Activated CD4-positive, alpha-beta T cell treated with anti-CD3 and anti-CD28 coated beads for 4 hours (primary cell): ENCODE data around the gene CLDND1.
"Not testable (repeated sequence)": the region's sequence is repeated elsewhere in the genome, so short reads cannot be mapped to it uniquely, and the experiment has no call there.

Experiments used
- DNase-seq, 2 donors: peaks; one replicate each; pipeline ENCODE4 v3.0.0-alpha.2; 2020

CLDND1 gene

DNA sequence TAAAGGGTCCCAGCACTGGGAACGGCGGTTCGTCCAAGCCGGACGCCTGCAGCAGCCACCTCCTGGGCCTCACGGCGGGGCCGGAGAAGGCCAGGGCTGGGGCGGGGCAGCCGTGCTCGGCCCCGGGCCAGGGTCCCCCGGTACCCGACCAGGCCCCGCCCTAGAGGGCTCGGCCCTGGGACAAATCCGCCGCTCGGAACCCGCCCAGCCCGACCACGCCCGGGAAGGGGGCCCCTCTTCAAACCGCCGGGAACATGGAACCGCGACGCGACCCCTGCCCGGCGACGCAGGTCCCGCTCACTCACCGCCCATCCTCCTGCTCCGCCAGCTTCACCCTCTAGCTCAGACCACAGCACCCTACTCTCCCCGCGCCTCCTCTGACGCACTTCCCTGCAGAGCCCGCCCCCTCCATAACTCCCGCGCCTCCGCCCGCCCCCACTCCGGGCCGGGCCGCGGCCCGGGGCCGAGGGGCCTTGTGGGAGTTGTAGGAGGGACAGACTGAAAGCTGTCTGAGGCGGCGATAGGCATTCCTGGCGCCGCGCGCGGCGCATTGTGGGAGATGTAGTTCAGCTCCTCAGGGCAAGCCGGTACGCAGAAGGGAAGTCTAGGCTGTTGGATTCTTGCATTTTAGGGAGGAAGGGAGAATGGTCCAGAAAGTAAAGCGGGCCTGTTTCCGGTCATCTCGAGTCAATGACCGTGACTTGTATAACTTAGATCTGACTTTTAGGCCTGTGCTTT, at the start of gene CLDND1:
Gene CLDND1 (minus strand): TSS at position 359 of the 738 bp plus-strand sequence. CDS start 1,478 bp downstream, outside the sequence.
- DNase-seq, result peak; percentile 93 to 95

- DNase-seq, result no peak
Measured at GRCh38 chr3:98568402-98568801, 45.7 kb upstream of the CLDND1 start.

DNA sequence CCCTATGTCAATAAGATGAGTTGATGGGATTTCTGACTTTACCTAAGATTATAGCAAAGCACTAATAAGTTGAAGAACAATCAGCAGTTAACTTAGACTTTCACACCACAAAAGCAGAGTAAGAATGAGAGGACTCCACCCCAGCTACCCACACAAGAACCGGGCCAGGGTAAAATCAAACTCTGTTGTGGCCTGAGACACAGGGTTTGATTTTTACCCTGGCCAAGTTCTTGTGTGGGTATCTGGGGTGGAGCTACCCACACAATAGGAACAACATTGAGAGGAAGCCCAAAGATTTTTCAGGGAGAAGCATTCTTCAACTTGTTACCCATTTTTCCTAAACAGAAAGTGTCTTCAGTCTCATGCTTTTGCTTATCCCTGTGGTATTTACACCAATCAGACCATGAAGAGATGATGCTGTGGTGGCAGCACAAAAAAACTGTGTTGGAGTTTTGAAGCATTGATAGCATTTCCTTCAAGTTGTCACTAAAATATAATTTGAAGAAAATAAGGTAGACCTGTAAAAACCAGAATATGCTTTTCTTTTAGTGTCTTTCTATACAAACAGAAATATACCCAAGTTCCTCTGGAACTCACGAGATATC, 45.1 kb upstream of the CLDND1 start:
- no peak for DNase-seq

DNA sequence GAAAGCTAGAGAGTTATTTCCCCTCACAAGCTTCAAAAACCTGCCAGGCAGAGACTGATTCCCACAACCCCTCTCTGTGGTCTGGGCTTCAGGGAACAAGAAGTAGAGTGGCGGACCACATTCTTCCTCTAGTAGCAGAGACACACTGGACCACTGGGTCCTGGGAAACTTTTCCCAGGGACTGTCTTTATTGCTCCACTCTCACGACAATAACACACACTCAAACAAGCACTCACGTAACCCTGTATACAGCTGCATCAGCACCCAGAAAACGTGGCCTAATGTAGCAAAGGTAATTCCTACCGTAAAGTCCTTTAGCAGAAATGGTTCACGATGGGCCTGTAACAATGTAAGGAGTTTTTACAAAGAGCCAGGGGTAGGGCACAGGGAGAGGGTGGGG, 43.1 kb upstream of the CLDND1 start:
- DNase-seq, result no peak

- no peak for DNase-seq
Measured at GRCh38 chr3:98565237-98565643, 42.5 kb upstream of the CLDND1 start.

DNA sequence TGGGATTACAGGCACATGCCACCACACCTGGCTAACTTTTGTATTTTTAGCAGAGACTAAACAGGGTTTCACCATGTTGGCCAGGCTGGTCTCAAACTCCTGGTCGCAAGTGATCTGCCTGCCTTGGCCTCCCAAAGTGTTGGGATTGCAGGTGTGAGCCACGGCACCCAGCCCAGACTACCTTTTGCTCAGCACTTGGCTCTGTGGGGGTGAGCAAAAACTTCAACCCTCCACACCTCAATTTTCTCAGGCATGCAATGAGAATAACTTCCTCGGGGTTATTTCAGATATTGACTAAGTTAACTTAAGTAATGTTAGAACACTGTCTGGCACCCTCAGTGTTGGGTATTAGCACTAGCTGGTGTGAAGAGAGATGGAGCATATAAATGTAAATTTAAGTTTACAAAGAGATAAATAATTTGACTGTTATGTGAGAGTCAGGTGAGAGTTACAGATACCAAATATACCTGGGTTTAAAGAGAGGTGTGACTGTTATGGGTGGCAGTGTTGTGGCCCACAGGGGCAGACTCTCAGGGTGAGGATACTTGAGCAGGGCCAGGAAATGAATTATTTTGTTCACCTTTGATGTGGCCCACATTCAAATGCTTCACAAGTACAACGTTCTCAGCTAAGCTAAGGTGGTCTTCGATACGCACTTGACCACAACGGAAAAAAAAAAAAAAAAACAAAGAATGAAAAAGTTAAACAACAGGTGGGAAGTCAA, 41.7 kb upstream of the CLDND1 start:
- peak in 1 of 2 donors; percentile 29 for DNase-seq

GRCh38 chr3:98563661-98564281, 41.1 kb upstream of the CLDND1 start:
- no peak for DNase-seq

DNA sequence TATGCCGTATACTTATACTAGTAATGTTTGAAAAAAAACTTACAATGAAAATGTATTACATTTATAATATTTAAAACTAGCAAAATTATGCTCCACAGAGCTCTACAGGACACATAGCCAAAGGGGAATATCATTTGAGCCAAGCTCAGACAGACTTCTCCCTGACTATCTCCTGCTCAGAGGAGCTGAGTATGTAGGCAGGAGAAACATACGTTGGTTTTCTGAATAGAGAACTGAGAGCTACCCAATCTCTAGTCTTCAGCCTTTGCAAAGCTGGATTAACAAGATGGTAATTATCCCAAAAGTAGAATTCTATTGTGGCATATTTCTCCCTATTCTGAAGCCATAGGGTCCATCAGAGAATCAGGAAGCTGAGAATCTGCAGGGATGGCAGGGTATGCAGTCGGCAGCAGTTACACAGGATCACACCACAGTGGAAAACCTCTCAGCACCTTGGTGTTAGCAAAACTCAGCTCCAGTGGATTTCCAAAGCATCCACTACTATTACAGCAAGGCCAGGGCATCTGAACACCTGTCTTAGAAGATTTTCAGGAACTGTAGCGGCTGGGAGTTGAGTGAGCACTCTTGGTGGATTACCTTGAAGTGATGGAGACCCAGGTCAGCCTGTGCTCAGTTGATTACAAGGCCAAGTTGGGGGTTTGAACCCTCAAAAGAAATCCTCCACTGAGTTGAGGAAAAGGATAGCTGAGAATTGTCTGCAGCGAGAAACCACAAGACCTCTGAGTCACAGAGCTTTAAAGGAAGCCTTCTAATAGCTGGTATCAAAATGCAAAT, 39.2 kb upstream of the CLDND1 start:
- peak in 1 of 2 donors; percentile 20 for DNase-seq

- no peak for DNase-seq
Measured at GRCh38 chr3:98560911-98561310, 38.2 kb upstream of the CLDND1 start.

DNA sequence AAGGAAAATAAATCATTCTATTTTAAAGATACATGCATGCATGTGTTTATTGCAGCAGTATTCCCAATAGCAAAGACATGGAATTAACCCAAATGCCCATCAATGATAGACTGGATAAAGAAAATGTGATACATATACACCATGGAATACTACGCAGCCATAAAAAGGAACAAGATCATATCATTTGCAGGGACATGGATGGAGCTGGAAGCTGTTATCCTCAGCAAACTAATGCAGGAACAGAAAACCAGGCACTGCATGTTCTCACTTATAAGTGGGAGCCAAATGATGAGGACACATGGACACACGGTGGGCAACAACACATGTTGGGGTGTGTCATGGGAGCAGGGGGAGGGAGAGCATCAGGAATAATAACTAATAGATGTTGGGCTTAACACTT, 37.1 kb upstream of the CLDND1 start:
- DNase-seq, result not testable (repeated sequence)

DNA sequence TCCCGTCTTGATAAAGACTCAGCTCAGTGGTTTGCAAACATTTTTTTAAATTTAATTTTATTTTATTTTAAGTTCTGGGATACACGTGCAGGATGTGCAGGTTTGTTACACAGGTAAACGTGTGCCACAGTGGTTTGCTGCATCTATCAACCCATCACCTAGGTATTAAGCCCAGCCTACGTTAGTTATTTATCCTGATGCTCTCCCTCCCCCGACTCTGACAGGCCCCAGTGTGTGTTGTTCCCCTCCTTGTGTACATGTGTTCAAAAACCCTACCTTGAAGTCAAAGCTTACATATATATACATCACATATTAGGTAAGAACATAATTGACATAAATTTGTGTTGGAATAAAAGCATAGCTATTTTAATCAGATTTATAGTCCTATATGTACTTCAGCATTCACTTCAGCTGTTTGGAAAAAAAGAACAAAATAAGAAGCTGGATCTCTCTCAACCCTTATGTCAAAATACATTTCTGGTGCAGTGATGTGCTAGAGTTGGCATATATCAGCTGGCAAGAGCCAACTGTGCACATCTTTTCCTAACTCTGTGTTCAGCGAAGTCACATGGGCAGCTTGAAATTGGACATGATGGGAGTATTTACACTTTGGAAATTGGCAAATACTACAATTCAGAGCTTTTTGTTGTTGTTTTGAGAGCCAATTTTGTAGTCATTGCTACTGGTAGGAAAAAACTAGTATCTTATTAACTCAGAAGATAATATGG, 35.6 kb upstream of the CLDND1 start:
- DNase-seq, result no peak

DNA sequence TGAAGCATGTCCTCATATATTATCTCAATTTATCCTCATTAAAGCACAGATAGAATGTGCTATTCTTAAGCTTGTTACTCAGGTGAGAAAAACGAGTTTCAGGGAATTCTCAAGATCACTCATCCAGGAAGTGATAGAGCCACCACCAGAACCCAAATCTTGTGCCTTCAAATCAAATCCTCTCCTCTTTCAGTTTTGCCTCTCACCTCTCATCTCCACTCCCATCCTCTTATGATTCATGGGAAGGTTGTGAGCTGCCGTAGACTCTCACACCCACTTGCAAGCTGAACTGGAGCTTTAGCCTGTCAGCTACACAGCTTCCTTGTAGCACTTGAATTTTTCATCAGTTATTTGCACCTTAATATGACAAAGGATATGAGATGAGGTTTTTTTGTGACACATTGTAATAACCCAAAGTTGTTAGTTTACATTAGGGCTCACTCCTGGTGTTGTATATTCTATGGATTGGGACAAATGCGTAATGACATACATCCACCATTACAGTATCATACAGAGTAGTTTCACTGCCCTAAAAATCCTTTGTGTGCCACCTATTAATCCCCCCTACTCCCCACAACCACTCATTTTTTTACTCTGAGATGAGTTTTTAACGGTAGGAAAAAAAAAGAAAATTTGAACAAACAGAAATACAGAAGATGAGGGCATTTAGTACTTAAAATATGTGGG, 34.8 kb upstream of the CLDND1 start:
- DNase-seq, result peak; percentile 43 to 50

DNA sequence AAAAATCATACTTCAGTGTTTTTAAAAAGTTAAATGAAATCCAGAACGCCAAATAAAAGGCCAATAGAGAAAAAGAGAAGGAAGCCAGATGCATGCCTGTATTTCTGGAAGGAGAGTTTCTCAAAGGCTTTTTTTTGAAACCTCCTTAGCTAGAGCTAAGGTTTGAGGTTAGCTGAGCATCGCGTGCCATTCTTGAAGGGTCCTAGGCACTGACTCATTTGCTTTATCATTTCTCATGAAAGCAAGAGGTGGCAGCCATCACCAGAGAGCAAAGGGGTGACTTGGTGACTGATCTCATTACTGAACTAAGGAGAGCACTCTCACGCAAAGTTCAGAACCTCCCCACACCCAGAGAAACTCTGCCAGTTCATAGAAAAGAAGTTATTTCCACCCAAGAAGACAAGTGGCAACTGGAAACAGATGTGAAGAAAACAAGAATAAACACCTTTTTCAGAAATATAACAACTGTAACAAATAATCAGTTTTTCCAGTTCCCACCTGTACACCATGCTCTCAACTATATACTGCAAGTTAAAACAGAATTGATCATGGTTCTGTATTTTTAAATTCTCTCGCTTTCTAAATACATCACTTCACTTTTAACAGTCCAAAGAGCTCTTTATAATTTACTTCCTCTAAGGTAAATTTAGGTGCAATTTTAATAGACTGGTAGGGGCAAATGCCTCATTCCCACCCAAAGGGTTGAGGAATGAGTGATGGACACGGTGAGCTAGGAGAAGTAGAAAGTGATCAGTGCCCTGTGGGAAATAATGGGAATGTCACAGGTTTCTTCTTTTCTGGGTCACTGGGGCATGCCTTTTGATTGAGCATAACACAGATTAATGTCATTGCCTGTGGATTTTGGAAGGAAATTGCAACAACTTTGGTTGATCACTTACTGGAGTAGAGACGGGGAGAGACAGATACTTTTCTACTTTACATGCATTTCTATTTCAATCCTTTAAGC, 33.7 kb upstream of the CLDND1 start:
- DNase-seq, result peak; percentile 72 to 77

- no peak for DNase-seq
Measured at GRCh38 chr3:98555025-98555379, 32.3 kb upstream of the CLDND1 start.

- DNase-seq, result no peak
Measured at GRCh38 chr3:98554580-98554979, 31.9 kb upstream of the CLDND1 start.

DNA sequence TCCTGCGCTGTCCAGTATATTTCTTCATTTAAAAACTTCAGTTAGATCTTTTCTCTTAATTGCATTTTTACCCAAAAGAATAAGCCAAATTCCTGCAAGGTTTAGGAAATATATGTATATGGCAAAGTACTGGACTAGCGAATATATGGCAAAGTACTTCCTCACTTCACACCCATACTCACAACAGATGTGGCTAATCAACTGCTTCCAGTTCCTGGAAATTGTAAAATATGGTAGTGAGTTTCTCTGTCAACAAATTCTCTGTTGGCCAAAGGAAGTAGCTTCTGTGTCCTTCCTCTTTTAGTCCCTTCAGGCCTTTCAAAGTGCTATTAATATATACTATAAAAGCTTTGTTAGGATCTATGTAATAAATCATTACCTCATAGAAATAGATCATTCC, 31.1 kb upstream of the CLDND1 start:
- DNase-seq, result no peak

DNA sequence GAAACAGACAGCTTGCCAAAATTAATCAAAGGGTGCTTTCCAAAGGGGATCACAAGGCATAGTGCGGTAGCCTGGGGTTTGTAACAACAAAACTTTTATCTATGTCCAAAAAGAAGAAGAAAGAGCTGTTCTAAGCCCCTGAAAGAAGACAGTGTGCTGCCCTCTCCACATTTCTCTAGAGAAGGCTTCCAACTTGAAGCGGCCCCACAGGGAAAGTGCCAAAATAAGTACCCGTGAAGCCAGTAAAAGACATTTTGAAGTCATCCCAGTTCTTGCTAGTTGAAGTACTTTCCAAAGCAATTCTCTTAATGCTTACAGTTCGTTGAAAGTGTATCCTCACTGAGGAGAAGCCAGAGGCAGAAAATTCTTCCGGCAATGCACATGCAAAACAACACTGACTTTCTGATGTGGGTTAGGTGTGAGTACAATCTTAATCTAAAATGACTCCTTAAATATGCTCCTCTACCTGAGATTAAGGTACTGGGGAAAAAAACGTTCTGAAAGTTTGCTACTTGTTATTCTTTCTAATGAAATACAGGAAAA, 30.4 kb upstream of the CLDND1 start:
- no peak for DNase-seq

GRCh38 chr3:98552232-98553020, 29.7 kb upstream of the CLDND1 start:
- DNase-seq, result no peak

DNA sequence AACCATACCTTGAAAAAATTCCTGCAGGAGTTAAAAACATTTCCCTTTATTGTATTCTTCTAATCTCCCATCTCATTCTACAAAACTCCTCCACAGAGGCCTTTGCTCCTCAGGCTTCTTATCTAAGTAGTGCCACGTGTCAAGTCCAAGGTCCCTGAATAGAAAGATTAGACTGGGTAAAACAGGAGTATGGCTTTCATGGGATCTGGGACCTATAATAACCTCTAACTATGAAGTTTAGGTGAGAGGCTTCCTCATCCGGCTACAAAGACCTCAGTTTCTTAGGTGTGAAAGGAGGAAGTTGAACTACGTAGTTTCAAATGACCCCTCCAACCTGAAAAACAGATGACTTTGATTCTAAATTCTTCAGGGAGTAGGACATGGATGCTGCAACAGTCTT, 29.1 kb upstream of the CLDND1 start:
- DNase-seq, result no peak
